Loucy (cell line): ENCODE measurements around the gene DDA1.

Experiments
- H2AFZ ChIP-seq: fragments of 200-600 bp; sonication (generic); 2 replicates; pipeline ENCODE4 v1.6.0; 2016; ENCODE audit warnings: antibody characterized with exemption, mild to moderate bottlenecking, low read length, moderate library complexity
- H3F3A ChIP-seq: fragments of 200-600 bp; 2 replicates; pipeline ENCODE4 v1.6.0; 2016; ENCODE audit warnings: antibody characterized with exemption, low read depth, mild to moderate bottlenecking
- H3K27me3 ChIP-seq: fragments of 200-600 bp; sonication (generic); 2 replicates; pipeline ENCODE4 v1.6.1; 2014; ENCODE audit warnings: low read length, mild to moderate bottlenecking; ENCODE audit not compliant: insufficient read depth, poor library complexity, severe bottlenecking
- H3K36me3 ChIP-seq: fragments of 200-600 bp; sonication (generic); 2 replicates; pipeline ENCODE4 v1.6.1; 2016; ENCODE audit warnings: low read length; ENCODE audit not compliant: insufficient read depth
- H3K4me1 ChIP-seq: fragments of 200-600 bp; sonication (generic); 2 replicates; pipeline ENCODE4 v1.5.1; 2014; ENCODE audit warnings: low read length, mild to moderate bottlenecking; ENCODE audit not compliant: insufficient read depth, poor library complexity, severe bottlenecking
- H3K4me2 ChIP-seq: fragments of 200-600 bp; sonication (generic); 2 replicates; pipeline ENCODE4 v1.6.0; 2014; ENCODE audit warnings: antibody characterized with exemption, low read length, low read depth, mild to moderate bottlenecking; ENCODE audit not compliant: poor library complexity, severe bottlenecking
- H3K4me3 ChIP-seq: fragments of 200-600 bp; sonication (generic); 2 replicates; pipeline ENCODE4 v1.5.1; 2014; ENCODE audit warnings: low read length, mild to moderate bottlenecking, mixed read lengths; ENCODE audit not compliant: poor library complexity, severe bottlenecking
- H3K79me2 ChIP-seq: fragments of 200-600 bp; sonication (generic); 2 replicates; pipeline ENCODE4 v1.6.1; 2014; ENCODE audit warnings: low read length; ENCODE audit not compliant: insufficient read depth
- H3K9ac ChIP-seq: fragments of 200-600 bp; sonication (generic); 2 replicates; pipeline ENCODE4 v1.6.0; 2014; ENCODE audit warnings: mild to moderate bottlenecking, low read depth, low read length, moderate library complexity; ENCODE audit not compliant: poor library complexity, severe bottlenecking
- H3K9me2 ChIP-seq: fragments of 200-600 bp; sonication (generic); replicated peaks from 2 replicates; pipeline ENCODE4 v1.6.1; 2016; ENCODE audit warnings: low read depth, low read length, mixed read lengths
- H3K9me3 ChIP-seq: fragments of 200-600 bp; sonication (generic); 2 replicates; pipeline ENCODE4 v1.6.1; 2014; ENCODE audit warnings: mild to moderate bottlenecking, antibody characterized with exemption, low read length, low read depth; ENCODE audit not compliant: insufficient read depth
- H4K20me1 ChIP-seq: fragments of 200-600 bp; sonication (generic); 2 replicates; pipeline ENCODE4 v1.6.0; 2014; ENCODE audit warnings: antibody characterized with exemption, low read length, mild to moderate bottlenecking; ENCODE audit not compliant: insufficient read depth, poor library complexity, severe bottlenecking
- EZH2phosphoT487 ChIP-seq: fragments of 200-600 bp; IDR thresholded peaks from 2 replicates; pipeline ENCODE4 v1.6.1; 2018; ENCODE audit warnings: antibody characterized with exemption, mild to moderate bottlenecking, moderate library complexity, borderline replicate concordance
- TF ChIP-seq, protein P1 (sequence below): fragments of 200-600 bp; sonication (generic); conservative IDR thresholded peaks from 2 replicates; pipeline ENCODE4 v1.5.1; 2014; ENCODE audit warnings: mild to moderate bottlenecking, antibody characterized with exemption, low read length

The DDA1 gene

DNA sequence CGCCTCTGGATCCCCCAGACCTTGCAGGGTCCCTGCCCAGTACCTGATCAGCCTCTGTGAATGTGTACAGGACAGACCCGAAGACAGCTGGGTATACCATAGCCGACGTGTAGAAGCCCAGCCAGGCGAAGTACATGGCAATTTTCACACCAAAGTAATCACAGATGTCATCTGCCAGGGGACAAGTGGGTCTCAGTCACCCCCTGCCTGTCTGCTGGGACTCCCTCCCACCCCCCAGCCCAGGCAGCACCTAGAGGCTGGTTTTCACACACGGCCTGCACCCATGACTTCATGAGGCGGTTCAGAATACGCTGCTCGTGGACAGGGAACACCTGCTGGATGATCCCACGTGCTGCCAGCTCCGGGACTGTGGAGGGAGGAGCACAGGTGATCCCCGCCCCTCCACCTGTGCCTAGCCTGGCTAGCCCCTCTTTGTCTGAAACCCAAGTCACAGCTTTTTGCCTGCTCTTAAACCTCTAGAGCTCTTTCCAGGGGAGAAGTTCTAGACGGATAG lies 21.7 kb downstream of the DDA1 start:
- no peaks in the 10 kb centered on the region for H3K36me3 ChIP-seq

DNA sequence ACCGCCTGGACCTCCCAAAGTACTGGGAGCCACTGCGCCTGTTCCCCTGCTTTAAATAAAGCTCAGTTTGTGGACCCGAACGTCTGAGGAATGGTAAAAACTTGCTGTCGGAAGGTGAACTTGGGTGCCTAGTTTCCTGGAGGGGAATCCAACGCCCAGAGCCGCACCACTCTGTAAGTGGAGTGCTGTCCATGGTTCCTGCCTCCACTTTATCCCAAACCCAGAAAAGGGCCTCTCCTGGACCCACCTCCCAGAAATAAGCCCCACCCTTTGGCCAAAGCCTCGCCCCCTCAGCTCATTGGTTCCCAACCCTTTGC lies 23.0 kb downstream of the DDA1 start:
- Histone ChIP-seq H3K9me3 (no peaks in the 10 kb centered on the region), H3K9ac (no peak overlapping the region), H3K4me2 (no peak overlapping the region), H2AFZ (no peak overlapping the region), H3K9me2 (no peaks in the 10 kb centered on the region), H4K20me1 (no peaks in the 10 kb centered on the region), H3K4me1 (peaks cover 18% of the 10 kb centered on the region), H3K79me2 (peaks cover 4% of the 10 kb centered on the region; the same call in 1 of the 2 replicates), H3K4me3 (no peak overlapping the region), H3K27me3 (no peaks in the 10 kb centered on the region), H3K36me3 (no peaks in the 10 kb centered on the region), H3F3A (peaks cover 6% of the 10 kb centered on the region; the same call in 1 of the 2 replicates)
- TF ChIP-seq, protein P1, sequence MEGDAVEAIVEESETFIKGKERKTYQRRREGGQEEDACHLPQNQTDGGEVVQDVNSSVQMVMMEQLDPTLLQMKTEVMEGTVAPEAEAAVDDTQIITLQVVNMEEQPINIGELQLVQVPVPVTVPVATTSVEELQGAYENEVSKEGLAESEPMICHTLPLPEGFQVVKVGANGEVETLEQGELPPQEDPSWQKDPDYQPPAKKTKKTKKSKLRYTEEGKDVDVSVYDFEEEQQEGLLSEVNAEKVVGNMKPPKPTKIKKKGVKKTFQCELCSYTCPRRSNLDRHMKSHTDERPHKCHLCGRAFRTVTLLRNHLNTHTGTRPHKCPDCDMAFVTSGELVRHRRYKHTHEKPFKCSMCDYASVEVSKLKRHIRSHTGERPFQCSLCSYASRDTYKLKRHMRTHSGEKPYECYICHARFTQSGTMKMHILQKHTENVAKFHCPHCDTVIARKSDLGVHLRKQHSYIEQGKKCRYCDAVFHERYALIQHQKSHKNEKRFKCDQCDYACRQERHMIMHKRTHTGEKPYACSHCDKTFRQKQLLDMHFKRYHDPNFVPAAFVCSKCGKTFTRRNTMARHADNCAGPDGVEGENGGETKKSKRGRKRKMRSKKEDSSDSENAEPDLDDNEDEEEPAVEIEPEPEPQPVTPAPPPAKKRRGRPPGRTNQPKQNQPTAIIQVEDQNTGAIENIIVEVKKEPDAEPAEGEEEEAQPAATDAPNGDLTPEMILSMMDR: no peak
- TF ChIP-seq EZH2phosphoT487: no peak

More for the DNA sequence above, 21.7 kb downstream of the DDA1 start:
- H3K4me1 ChIP-seq: peaks cover 18% of the 10 kb centered on the region
- no peak overlapping the region for H3K4me3 ChIP-seq
- TF ChIP-seq, protein P1: no peak
- no peak for TF ChIP-seq EZH2phosphoT487
- H3K4me2 ChIP-seq: no peak overlapping the region
- no peaks in the 10 kb centered on the region for H4K20me1 ChIP-seq
- H3K9ac ChIP-seq: no peak overlapping the region
- no peaks in the 10 kb centered on the region for H3K9me2 ChIP-seq
- H2AFZ ChIP-seq: no peak overlapping the region
- peaks cover 4% of the 10 kb centered on the region; the same call in 1 of the 2 replicates for H3K79me2 ChIP-seq
- H3F3A ChIP-seq: no peaks in the 10 kb centered on the region
- H3K27me3 ChIP-seq: no peaks in the 10 kb centered on the region
- H3K9me3 ChIP-seq: no peaks in the 10 kb centered on the region

DNA sequence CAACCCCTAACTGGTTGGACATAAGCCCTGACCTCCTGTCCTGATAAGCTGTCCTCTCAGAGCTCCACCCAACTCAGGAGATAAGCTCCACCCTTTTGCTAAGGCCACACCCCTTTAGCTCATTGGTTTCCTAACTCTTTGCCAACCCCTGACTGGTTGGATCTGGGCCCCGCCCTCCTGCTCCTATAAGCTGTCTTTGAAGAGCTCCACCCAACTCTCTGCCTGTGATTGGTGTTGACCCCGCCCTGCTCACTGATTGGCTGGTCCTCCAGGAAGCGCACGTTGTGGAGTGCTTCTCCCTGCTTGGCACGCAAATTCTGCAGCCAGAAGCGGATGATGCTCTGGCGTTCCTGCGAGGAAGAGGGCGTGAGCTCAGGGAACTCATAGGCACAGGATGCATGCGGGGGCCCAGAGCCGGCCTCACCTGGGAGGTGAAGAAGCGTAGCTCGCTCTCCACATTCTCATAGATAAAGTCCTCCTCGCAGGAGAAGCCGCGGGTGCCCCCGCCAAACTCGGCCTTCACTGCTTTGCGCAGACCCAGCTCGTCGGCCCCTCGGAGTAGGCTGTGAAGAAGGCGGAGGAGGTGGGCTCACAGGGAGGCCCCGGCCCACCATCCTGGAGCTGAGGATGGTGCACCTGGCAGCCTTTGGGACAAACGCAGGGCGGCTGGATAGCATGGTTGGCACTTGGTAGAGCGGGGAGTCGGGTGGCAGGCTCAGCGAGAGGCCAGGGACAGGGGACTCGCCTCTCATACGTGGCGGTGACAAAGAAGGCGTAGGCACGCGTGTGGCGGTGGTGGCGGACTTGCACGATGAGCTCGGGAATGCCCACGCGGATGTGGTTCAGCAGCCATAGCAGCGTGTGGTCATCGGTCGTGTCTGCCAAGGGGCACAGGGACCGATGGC lies 23.6 kb downstream of the DDA1 start:
- Histone ChIP-seq H3K9ac (no peak overlapping the region), H3F3A (peaks cover 6% of the 10 kb centered on the region; the same call in 1 of the 2 replicates), H3K4me3 (no peak overlapping the region), H2AFZ (no peak overlapping the region), H3K9me3 (no peaks in the 10 kb centered on the region), H3K9me2 (no peaks in the 10 kb centered on the region), H4K20me1 (peaks cover under 1% of the 10 kb centered on the region), H3K27me3 (no peaks in the 10 kb centered on the region), H3K4me2 (peak overlapping the region; percentile 31), H3K79me2 (peaks cover 8% of the 10 kb centered on the region; the same call in 1 of the 2 replicates), H3K36me3 (no peaks in the 10 kb centered on the region), H3K4me1 (peaks cover 18% of the 10 kb centered on the region)
- TF ChIP-seq, protein P1: no peak
- TF ChIP-seq EZH2phosphoT487: no peak
